NCI-H82 treated with DMSO at 0.1 percent for 48 hours (cell line): ENCODE results near the gene MYO18B.

Experiments
- DNase-seq: peaks from one replicate; lab custom pipeline; 2025; ENCODE audit not compliant: unreplicated experiment; lab: John Stamatoyannopoulos, UW

Gene MYO18B

DNA sequence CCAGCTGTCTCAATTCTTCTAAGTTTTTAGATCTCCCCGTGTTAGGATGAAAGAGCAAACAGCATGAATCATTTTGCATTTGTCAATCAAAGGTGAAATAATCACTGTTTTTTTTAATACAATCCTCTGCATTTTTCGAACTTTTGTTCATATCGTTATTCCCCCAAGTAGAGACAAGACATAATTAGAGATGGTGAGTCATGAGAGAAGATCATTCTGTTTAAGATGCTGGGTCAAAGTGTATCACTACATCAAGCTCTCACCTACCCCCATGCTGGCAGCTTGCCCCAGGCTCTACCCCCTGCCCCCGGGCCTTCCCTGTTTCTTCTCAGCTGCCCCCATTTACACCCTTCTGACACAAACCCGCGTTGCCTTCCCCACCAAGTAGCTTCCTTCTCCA is 30.5 kb upstream of the MYO18B start:
- DNase-seq, result no peak

DNA sequence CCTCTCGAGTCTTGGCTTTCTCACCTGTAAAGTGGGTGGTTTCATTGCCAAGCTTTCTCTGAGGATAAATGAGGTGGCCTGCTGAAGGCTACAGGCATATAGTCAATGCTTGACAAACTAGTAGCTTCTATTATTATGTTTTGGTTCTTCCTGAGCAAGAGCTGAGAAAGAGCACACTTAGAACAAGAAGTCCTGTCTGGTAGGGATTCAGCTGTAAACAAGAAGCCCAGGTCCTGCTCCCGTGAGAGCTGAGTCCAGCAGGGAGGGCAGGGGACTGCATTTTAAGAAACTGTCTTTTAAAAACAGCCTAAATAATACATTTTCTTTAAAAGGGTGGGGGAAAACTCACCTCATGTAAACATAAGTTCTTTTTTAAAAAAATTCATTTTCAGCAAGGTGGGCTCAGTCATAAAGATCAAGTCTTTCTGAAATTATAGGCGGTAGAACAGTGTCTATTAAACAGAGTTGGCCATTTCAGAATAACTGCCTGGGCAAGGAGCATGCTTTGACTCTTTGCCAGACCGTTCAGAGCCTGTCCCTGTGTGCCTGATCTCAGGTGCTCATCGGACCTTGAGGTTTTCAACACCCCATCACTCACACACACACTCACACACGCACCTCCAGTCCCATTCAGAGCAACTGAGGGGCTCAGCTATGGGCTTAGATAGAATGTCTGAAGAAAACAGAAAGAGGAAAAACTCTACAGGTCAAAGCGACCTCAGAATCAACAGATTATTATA is 29.2 kb upstream of the MYO18B start:
- DNase-seq, result no peak

- DNase-seq, result no peak
Measured at GRCh38 chr22:25714070-25714469, 27.9 kb upstream of the MYO18B start.

DNA sequence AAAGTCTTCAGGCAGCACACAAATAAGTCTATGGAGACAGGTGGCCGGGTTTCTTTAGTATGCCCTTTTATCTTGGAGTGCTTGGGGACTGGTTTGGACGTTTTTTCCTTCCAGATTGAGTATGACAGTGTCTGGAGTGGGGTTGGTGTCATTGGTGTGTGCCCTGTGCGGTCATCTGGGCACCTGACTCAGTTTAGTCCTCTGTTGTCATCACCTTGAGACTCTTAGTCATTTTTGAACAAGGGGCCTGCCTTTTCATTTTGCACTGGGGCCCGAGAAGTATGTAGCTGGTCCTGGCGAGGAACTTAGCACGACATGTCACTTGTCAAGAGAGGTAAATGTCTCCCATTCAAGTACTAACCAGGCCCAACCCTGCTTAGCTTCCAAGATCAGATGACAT is 27.2 kb upstream of the MYO18B start:
- no peak for DNase-seq

DNA sequence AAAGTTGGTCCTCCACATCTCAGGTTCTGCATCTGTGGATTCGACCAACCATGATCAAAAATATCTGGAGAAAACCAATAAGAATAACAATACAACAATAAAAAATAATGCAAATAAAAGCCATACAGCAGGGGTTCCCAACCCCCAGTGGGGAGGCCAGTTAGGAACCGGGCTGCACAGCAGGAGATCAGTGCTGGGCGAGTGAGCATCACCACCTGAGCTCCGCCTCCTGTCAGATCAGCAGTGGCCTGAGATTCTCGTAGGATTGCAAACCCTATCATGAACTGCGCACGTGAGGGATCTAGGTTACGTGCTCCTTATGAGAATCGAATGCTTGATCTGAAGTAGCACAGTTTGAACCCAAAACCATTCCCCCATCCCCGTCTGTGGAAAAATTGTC is 25.4 kb upstream of the MYO18B start:
- no peak for DNase-seq

GRCh38 chr22:25718135-25718840 is 23.7 kb upstream of the MYO18B start:
- DNase-seq, result no peak

DNA sequence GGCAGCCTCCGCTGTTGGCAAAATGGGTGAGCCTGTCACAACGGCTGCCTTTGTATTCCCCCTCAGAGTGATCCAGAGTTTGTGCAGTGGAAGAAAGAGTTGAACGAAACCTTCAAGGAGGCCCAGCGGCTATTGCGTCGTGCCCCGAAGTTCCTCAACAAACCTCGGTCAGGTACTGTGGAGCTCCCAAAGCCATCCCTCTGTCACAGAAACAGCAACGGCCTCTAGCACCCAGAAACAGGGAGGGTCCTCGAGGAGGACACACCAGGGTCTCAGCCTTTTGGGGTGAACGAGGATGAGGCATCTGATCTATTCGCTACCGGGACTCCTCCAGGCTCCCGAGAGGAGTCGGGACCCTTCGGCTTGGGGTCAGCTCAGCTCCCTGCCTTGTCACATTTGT is 19.8 kb upstream of the MYO18B start:
- no peak for DNase-seq

DNA sequence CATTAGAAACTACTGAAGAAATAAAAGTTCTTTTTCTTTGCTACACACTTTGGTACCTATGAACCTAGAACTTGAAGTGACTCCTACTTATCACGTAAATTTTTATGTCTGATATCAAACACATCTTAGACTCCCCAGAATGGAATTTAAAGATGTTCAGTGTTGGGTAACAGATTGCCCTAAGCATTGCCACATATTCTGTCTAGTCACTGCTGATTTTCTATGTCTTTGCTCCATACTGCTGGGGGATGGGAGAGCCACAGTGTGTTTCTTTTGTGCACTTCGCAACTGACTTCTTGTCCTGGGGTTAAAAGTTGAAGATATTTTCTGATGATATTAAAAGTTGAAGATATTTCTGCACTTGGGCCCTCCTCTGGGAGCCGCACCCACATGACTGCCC is 19.4 kb upstream of the MYO18B start:
- DNase-seq, result no peak

GRCh38 chr22:25726241-25726640 is 15.7 kb upstream of the MYO18B start:
- DNase-seq, result no peak

- no peak for DNase-seq
Measured at GRCh38 chr22:25728071-25728470, 13.9 kb upstream of the MYO18B start.

- no peak for DNase-seq
Measured at GRCh38 chr22:25729016-25729995, 12.7 kb upstream of the MYO18B start.

DNA sequence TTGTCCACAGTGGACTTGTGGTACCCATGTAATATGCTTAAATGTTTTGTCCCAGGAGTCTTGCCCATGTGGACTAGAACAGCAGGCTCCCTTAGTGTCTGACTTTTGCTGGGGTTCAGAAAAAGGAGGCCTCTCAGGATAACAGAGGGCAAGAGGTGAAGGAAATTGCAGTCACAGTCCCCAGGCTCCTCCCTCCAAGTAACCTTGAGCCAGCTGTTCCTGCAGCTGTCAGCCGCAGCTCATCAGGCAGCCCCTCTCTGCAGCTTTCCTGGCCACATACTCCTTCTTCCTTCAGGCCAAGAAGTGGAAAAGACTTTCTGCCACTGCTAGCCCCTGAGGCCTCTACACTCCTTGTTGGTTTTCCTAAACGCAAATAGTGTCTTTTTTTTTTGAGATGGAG is 6.3 kb upstream of the MYO18B start:
- no peak for DNase-seq

DNA sequence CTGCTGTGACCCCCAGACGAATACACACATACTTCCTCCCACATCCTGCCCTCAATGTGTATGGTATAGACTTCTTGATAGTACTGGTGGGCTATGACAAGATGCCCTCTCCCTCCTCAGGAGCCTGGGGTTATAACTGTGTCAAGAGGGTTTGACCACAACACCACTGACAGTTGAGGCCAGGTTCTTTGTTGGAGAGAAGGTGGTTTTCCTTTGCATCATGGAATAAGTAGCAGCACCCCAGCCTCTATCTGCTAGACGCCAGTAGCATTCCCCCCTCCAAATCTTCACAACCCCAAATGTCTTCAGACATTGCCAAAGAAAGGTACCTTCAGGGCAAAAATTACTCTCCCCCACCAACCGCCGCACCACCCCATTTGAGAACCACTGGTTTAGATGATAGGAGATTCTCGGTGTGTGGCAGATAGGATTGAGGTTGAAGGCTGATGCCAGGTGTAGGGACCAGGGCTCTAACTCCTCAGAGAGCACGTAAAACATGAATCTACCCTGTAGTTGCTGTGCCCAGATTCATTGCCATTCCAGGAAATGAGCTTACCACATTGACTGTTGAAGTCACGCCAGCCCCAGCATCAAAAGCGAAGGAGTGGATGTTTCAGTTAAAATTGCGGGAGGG is 5.5 kb upstream of the MYO18B start:
- DNase-seq, result no peak

DNA sequence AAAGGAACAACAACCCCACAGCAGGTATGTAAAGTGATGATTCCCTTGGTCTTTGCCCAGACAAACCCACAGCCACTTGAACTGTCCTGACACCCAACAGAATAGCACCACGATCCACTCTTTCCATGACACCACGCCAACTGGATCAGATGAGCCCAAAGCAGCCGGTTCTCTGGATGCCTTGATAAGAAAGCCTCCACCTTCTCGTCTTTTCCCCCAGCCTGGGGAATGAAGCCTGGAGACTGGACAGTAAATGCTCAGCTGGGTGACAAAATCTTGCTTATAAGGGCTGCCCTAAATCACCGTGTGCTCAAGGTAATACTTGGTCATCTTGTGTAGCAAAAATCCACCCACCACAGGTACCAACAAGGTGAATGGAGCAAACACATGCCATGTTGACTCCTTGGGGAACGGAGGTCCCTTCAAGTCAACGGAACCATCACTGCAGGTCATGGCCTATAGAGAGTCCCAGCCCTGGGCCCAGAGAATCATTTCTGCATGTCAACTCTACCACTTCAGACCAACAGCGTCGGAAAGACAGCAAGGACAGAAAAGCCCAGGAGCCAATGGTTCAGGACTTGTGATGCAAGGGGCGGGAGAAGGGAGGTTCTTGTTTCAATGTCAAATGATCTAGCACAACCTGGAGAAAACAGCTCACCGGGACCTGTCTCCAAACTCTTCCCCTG is 2.2 kb upstream of the MYO18B start:
- DNase-seq, result no peak

DNA sequence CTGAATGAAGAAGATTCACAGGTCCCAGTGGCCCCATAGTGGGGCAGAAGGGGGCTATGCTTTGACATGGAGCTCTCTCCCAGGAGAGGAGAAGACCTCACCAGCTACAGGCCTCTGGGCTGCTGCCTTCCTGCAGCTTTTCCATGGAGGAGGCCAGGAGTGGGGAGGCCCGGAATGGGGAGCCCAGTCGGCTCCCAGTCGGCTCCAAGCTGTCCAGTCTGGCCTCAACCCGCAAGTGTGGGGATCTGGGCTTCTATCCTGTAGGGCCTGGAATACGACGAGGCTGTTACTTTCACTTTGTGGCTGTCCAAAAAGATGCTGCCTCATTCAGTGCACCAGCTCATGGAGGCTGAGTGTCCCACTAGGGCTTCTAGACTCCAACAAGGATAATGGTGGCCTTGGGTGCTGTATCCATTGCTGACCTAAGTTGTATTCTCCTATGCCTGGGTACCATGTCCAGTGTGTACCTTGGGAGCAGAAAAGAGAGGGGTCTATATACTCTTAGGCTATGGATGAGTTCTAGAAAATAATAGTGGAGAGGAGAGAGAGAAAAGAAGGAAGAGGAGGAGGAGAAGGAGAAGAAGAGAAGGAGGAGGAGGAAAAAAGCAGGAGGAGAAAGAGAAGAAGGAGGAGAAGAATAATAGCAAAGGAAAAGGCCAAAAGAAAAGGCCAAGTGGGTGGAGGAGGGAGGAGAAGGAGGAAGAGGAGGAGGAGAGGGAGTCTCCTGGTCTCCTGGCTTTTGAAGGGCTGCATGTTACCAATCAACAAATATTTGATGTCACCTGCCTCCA is 1.1 kb downstream of the MYO18B start:
- no peak for DNase-seq

GRCh38 chr22:25744694-25745093 is 2.7 kb downstream of the MYO18B start:
- no peak for DNase-seq

- DNase-seq, result no peak
Measured at GRCh38 chr22:25745341-25746011, 3.5 kb downstream of the MYO18B start.

DNA sequence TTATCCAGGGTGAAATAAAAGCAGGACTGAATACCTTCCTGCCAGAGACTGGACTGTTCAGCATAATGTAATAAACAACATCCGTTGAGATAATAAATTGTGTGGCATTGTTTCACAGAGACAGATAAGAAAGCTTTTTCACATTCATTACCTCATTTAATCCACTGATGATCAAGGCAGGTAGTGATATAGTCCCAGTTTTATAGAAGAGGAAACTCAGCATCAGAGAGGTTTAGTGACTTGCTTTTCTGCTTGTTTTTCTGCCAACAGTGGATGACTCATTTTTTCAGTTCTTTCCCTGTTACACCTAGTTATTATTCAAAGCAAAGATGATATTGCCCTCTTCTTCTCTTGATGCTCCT is 4.0 kb downstream of the MYO18B start:
- DNase-seq, result no peak

DNA sequence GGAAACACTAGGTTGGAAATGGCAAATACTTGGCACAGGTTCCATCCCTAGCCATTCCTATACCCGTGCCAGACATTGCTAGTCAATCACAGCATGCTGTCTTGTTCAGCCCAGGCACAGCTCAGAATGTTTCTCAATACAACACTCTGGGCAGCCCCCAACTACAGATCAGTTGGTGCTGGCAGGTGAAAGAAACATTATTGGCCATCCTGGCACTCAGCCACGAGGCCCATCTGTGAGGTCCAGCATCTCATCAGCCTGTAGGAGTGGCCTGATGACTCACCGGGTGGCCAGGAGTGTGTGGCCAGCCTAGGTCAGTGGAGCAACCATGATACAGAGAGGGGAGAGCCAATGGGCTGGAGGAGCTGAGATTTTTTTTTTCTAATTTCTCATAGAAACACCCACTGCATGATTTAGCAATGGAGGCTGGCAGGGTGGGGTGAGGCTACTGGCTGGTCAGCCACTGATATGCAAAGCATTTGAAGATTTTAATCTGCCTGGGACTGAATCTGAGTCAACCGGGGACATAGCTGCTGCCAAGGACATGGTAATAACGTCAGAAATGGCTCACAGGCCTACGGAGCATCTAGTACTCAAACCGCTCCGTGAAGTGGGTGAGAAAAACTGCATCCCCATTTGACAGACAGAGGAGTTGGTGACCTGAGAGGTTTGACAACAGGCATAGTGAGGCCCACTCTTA is 5.4 kb downstream of the MYO18B start:
- no peak for DNase-seq
